ENCODE data around the gene LRP1B. TPM values are rescaled to one million over a fixed set of nuclear protein-coding genes. Genes with fewer than 3 reads are reported as not detected.

The LRP1B gene
- polyA plus RNA-seq, 1 donor from 2014 or later, result 12.7 TPM

- Histone ChIP-seq H3K9me3 (ENCODE audit: low read length) (no peaks in the 10 kb centered on the region), H3K9me2 (ENCODE audit: insufficient read depth, low read length) (no peaks in the 10 kb centered on the region), H3K79me2 (replicated peaks; ENCODE audit: insufficient read depth, low read length) (no peaks in the 10 kb centered on the region), H3K27me3 (ENCODE audit: insufficient read depth, low read depth, low read length) (no peaks in the 10 kb centered on the region), H3F3A (ENCODE audit: insufficient read depth, low read length, poor library complexity, severe bottlenecking) (no peaks in the 10 kb centered on the region), H3K4me2 (ENCODE audit: low read length) (no peak overlapping the region), H4K20me1 (ENCODE audit: insufficient read depth) (no peaks in the 10 kb centered on the region), H3K9ac (ENCODE audit: low read length) (no peak overlapping the region), H3K27ac (ENCODE audit: low read length) (no peak overlapping the region), H3K36me3 (ENCODE audit: insufficient read depth, low read length) (no peaks in the 10 kb centered on the region), H2AFZ (ENCODE audit: low read depth, low read length) (no peak overlapping the region), H3K4me3 (ENCODE audit: low read length) (no peak overlapping the region)
- TF ChIP-seq RAD21 (conservative IDR thresholded peaks at IDR 0.05), result no peak
- TF ChIP-seq TAF1 (IDR thresholded peaks at IDR 0.05; ENCODE audit: low read depth), result no peak
- TF ChIP-seq POLR2AphosphoS5 (IDR thresholded peaks at IDR 0.05), result no peak
- TF ChIP-seq CTCF (IDR thresholded peaks at IDR 0.05; ENCODE audit: poor library complexity, severe bottlenecking), result no peak
- TF ChIP-seq, protein P1, sequence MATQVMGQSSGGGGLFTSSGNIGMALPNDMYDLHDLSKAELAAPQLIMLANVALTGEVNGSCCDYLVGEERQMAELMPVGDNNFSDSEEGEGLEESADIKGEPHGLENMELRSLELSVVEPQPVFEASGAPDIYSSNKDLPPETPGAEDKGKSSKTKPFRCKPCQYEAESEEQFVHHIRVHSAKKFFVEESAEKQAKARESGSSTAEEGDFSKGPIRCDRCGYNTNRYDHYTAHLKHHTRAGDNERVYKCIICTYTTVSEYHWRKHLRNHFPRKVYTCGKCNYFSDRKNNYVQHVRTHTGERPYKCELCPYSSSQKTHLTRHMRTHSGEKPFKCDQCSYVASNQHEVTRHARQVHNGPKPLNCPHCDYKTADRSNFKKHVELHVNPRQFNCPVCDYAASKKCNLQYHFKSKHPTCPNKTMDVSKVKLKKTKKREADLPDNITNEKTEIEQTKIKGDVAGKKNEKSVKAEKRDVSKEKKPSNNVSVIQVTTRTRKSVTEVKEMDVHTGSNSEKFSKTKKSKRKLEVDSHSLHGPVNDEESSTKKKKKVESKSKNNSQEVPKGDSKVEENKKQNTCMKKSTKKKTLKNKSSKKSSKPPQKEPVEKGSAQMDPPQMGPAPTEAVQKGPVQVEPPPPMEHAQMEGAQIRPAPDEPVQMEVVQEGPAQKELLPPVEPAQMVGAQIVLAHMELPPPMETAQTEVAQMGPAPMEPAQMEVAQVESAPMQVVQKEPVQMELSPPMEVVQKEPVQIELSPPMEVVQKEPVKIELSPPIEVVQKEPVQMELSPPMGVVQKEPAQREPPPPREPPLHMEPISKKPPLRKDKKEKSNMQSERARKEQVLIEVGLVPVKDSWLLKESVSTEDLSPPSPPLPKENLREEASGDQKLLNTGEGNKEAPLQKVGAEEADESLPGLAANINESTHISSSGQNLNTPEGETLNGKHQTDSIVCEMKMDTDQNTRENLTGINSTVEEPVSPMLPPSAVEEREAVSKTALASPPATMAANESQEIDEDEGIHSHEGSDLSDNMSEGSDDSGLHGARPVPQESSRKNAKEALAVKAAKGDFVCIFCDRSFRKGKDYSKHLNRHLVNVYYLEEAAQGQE (IDR thresholded peaks at IDR 0.05; ENCODE audit: borderline replicate concordance), result no peak
- TF ChIP-seq EZH2 (IDR thresholded peaks at IDR 0.05; ENCODE audit: borderline replicate concordance, insufficient read depth, low read length, poor library complexity, severe bottlenecking), result no peak
- TF ChIP-seq SMC3 (conservative IDR thresholded peaks at IDR 0.05; ENCODE audit: poor library complexity), result no peak
- TF ChIP-seq EP300 (conservative IDR thresholded peaks at IDR 0.05; ENCODE audit: poor library complexity, severe bottlenecking), result no peak
- no peak for TF ChIP-seq MXI1 (conservative IDR thresholded peaks at IDR 0.05; ENCODE audit: poor library complexity, severe bottlenecking)
Observed at GRCh38 chr2:141630407-141630930, 500.3 kb downstream of the LRP1B start.

GRCh38 chr2:141620372-141620771, 510.4 kb downstream of the LRP1B start:
- TF ChIP-seq CTCF (IDR thresholded peaks at IDR 0.05; ENCODE audit: poor library complexity, severe bottlenecking) (no peak), RAD21 (conservative IDR thresholded peaks at IDR 0.05) (no peak), SMC3 (conservative IDR thresholded peaks at IDR 0.05; ENCODE audit: poor library complexity) (no peak)
- TF ChIP-seq, protein P1 (IDR thresholded peaks at IDR 0.05; ENCODE audit: borderline replicate concordance), result no peak
- Histone ChIP-seq H3K9ac (ENCODE audit: low read length) (no peak overlapping the region), H3K27me3 (ENCODE audit: insufficient read depth, low read depth, low read length) (no peaks in the 10 kb centered on the region), H3K9me3 (ENCODE audit: low read length) (no peaks in the 10 kb centered on the region), H2AFZ (ENCODE audit: low read depth, low read length) (no peak overlapping the region), H3F3A (ENCODE audit: insufficient read depth, low read length, poor library complexity, severe bottlenecking) (no peaks in the 10 kb centered on the region), H3K36me3 (ENCODE audit: insufficient read depth, low read length) (no peaks in the 10 kb centered on the region), H3K27ac (ENCODE audit: low read length) (no peak overlapping the region), H4K20me1 (ENCODE audit: insufficient read depth) (no peaks in the 10 kb centered on the region), H3K79me2 (replicated peaks; ENCODE audit: insufficient read depth, low read length) (no peaks in the 10 kb centered on the region), H3K9me2 (ENCODE audit: insufficient read depth, low read length) (no peaks in the 10 kb centered on the region), H3K4me3 (ENCODE audit: low read length) (no peak overlapping the region), H3K4me2 (ENCODE audit: low read length) (no peak overlapping the region)

Measured in neural cell (in vitro differentiated cells).